Putamen (tissue), 1 donor: ENCODE results near the gene KMT2A.
"Not testable (repeated sequence)": the region's sequence is repeated elsewhere in the genome, so short reads cannot be mapped to it uniquely, and the experiment has no call there.

Experiments
- DNase-seq: peaks from one replicate; pipeline ENCODE4 v3.0.0-alpha.2; 2016; ENCODE audit warnings: low spot score

Gene KMT2A

DNA sequence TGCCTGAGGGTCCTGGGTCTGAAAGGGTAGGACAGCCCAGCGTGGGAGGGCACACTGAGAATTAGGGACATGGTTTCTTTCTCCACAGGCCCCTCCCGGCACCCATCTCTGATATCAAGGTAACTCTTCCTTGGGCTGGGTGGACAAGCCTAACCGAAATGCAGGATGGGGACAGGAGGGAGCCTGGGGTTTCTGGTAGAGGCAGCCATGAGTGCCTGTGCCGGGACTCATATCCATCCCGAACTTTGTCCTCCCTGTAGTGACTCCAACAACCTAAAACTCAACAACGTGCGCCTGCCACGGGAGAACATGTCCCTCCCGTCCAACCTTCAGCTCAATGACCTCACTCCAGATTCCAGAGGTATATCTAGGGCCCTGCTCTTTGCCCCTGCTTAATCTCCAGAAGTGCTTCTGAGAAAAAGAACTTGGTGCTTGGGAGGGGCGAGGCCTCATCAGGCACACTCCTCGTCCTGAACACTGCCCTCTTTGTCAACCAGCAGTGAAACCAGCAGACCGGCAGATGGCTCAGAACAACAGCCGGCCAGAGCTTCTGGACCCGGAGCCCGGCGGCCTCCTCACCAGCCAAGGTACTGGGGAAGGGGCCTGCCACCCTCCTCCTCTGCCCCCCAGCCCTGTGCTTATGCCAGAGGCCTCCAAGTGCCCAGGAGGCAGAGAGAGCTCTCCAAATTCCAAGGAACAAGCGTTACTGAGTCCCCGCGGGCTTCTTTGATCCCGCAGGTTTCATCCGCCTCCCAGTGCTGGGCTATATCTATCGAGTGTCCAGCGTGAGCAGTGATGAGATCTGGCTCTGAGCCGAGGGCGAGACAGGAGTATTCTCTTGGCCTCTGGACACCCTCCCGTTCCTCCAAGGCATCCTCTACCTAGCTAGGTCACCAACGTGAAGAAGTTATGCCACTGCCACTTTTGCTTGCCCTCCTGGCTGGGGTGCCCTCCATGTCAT, 97.8 kb downstream of the KMT2A start:
- DNase-seq, result no peak

DNA sequence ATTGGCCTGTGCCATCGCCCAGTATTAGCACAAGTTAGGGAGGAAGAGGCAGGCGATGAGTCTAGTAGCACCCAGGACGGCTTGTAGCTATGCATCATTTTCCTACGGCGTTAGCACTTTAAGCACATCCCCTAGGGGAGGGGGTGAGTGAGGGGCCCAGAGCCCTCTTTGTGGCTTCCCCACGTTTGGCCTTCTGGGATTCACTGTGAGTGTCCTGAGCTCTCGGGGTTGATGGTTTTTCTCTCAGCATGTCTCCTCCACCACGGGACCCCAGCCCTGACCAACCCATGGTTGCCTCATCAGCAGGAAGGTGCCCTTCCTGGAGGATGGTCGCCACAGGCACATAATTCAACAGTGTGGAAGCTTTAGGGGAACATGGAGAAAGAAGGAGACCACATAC, 99.0 kb downstream of the KMT2A start:
- DNase-seq, result no peak

DNA sequence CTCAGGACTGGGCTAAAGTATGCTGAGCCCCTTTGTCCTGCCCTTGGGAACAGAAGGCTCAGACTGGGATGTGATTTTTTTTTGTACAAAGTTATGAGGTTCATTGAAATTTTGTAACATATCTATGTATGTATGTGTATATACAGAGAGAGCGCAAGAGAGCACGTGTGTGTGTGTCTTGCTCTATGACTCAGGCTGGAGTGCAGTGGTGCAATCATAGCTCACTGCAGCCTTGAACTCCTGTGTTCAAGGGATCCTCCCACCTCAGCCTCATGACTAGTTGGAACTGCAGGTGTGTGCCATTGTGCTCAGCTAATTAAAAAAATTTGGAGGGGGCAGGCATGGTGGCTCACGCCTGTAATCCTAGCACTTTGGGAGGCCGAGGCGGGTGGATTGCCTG, 100.4 kb downstream of the KMT2A start:
- DNase-seq, result no peak

DNA sequence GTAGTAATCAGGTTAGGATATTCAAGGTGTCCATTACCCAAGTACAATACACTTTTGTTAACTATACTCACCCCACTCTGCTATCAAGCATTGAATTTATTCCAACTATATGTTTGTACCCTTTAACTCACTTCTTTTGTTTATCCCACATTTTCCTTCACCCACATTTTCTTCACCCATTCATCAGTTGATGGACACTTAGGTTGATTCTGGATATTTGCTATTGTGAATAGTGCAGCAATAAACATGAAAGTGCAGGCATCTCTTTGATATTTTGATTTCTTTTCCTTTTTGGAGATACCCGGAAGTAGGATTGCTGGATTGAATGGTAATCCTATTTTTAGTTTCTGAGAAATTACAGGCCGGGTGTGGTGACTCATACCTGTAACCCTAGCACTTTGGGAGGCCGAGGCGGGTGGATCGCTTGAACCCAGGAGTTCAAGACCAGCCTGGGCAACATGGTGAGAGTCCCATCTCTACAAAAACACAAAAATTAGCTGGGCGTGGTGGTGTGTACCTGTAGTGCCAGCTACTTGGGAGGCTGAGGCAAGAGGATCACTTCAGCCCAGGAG, 101.2 kb downstream of the KMT2A start:
- no peak for DNase-seq

DNA sequence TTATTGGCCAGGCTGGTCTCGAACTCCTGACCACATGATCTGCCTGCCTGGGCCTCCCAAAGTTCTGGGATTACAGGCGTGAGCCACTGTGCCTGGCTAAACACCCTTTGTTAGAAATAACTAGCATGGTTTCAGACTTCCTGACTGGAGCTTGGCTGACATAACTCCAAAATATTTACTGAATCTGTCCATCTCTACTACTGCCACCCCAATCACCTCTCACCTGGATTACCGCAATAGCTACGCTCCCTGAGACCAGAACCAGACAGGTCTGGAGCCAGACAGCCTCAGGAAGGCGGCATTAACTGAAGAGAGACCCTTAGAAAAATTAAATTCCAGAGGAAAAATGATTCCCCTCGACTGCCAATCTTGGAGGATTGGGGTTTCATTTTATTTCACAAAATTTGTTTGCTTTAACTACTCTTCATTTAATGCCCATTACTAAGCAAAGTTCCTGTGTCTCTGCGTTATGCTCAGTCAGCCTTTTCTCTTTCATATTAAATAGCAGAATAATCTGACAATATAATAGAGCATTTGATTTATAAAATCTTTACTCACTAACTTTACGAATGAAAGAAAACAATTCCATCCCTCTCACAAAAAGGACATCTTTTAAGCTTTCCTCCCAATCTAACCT, 107.8 kb downstream of the KMT2A start:
- no peak for DNase-seq

DNA sequence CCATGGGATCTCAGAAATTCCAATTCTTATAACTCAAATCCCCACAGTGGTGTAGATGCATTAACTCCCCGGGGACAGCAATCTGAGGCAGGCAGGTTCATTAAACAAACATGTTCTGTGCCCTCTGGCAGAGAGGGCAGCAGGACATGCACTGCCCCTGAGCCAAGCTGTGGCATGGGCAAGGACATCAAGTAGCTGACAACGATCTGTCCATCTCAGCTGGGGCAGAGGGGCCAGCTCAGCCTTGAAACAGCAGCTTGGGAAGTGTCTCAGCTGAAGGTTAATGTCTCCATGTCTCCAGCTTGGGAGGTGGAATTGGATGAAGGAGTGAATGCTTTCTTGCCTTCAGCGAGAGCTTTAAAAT, 108.3 kb downstream of the KMT2A start:
- no peak for DNase-seq

DNA sequence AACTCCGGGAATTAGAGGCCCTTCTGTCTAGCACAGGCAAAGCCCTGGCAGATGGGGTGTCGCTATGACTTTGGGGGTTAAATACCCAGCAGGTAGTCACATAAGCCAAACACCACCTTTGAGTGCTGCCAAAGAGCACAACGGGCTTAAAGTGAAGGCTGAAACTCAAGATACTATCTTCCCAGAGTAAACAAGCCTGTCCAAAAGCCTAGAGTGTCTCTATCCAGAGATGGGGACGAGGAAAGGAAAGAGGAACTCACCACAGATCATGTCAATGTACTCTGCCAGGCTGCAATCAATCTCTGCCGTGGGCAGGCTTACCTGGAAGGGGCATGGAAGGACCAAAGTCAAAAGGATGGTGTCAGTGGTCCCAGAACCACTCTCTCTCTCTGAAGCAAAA, 109.2 kb downstream of the KMT2A start:
- DNase-seq, result no peak

DNA sequence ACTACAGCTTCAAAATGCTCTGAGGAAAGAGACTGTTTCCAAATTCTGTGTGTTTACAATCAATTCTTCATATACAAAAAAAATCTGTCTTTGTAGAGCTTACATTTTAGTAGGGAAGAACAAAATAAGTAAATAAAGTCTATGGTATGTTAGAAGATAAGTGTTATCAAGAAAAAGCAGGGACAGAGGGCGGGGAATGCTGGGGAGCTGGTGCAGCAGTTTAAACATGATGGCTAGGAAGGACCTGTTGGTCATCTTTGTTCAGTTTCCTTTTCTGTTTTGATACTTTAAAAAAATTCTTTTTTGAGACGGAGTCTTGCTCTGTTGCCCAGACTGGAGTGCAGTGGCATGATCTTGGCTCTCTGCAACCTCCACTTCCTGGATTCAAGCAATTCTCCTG, 110.8 kb downstream of the KMT2A start:
- DNase-seq, result no peak

DNA sequence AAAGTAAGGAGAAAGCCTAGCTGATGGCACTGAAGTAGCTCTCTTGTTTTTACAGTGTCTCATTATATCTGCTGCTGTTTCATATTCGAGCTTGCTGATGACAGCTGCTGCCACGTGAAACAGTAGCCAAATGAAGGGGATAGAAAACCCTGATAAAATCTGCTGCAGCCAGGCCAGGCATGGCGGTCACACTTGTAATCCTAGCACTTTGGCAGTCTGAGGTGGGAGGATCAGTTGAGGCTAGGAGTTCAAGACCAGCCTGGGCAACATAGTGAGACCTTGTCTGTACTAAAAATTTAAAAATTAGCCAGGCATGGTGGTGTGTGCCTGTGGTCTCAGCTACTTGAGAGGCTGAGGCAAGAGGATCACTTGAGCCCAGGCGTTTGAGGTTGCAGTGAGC, 116.0 kb downstream of the KMT2A start:
- DNase-seq, result no peak

DNA sequence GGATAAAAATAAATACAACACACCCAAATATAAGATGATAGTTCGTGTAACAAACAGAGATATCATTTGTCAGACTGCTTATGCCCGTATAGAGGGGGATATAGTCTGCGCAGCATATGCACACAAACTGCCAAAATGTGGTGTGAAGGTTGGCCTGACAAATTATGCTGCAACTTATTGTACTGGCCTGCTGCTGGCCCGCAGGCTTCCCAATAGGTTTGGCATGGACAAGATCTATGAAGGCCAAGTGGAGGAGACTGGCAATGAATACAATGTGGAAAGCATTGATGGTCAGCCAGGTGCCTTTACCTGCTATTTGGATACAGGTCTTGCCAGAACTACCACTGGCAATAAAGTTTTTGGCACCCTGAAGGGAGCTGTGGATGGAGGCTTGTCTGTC, 124.5 kb downstream of the KMT2A start:
- no peak for DNase-seq

DNA sequence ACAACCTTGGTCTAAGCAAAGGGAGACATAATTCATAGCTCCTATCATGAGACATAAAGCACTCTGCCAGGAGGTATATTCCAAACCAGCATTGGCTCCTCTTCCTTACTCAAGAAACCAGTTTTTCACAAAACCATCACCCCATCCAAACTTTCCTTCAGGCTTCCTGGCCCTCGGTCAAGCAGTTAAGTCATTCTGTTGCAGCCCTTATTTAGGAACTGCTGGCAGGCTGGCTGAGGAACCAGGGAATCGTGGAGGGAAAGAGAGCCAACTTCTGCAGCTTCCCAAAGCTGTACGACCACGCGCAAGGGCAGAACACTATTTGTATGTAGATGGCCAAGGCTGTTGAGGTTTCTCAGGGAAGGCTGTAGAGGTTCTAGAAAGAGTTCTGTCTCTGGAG, 128.8 kb downstream of the KMT2A start:
- DNase-seq, result no peak

DNA sequence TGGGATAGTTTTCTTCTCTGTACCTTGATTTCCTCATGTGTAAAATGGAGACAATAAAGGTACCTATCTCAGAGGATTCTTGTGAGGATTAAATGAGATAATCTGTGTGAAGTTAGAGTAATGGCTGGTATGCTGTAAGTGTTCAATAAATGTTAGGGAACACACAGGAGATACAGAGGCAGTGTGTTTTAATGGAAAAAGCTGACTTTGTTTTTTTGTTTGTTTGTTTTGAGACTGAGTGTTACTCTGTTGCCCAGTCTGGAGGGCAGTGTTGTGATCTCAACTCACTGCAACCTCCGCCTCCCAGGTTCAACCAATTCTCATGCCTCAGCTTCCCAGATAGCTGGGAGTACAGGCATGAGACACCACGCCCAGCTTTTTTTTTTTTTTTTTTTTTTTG, 133.4 kb downstream of the KMT2A start:
- no peak for DNase-seq

DNA sequence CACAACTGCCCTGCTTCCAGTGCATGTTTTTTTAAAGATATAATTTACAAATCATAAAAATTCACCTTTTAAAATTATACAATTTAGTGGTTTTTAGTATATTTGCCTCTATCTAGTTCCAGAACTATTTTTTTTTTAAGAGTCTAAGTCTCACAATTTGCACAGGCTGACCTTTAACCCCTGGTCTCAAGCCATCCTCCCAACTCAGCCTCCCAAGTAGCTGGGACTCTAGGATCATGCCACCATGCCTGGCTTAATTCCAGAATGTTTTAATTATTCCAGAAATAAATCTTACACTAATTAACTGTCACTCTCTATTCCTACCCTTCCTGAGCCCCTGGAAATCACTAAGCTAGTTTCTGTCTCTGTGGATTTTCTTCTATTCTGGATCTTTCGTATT, 134.5 kb downstream of the KMT2A start:
- DNase-seq, result no peak

DNA sequence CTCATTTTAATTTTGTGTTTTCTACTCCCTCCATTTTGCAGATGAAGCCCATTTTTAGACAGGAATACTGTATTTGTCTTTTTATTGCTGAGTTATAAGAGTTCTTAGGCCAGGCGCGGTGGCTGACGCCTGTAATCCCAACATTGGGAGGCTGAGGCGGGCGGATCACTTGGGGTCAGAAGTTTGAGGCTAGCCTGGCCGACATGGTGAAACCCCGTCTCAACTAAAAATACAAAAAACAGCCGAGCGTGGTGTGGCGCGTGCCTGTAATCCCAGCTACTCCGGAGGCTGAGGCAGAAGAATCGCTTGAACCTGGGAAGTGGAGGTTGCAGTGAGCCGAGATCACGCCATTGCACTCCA, 135.4 kb downstream of the KMT2A start:
- DNase-seq, result not testable (repeated sequence)

DNA sequence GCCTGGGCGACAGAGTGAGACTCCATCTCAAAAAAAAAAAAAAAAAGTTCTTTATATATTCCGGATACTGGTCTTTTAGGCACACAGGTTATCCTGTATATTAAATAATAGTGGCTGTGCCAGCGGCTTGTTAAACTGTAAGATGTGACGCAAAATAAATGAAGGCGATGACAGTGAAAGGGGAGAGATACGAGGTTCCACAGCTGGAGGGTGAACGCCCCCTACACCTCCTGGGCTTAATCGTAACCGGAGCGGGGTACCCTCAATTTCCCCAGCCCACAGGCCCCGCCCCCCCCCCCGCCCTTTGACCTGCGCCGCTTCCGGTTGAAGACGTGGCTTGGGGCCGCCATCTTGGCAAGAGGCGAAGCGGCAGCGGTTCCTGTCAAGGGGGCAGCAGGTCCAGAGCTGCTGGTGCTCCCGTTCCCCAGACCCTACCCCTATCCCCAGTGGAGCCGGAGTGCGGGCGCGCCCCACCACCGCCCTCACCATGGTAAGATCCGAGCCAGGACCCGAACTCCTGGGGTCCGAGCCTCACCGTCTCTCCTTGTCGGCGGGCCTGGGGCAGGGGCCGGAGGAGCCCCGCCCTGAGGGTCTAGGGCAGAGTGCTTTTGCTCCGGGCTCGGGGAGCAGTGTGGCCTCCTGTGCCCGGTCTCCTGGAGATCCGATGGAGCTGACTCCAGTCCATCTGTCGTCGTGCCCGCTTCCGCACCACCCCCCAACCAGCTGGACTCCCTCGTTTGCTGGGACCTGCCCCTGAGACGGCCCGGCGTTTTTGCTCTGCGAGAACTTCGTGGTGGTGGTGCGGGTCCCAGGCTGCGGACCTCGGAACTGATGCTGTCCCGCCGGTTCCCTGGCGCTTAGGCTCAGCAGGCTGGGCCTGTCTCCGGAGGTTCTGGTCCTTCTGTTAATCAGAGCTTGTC, 136.0 kb downstream of the KMT2A start, which contains the start of gene ARCN1:
TSS of gene ARCN1 (plus strand) at position 349 of the 920 bp plus-strand sequence. CDS start at position 488, 139 bp downstream.
- peak; percentile 81 for DNase-seq

DNA sequence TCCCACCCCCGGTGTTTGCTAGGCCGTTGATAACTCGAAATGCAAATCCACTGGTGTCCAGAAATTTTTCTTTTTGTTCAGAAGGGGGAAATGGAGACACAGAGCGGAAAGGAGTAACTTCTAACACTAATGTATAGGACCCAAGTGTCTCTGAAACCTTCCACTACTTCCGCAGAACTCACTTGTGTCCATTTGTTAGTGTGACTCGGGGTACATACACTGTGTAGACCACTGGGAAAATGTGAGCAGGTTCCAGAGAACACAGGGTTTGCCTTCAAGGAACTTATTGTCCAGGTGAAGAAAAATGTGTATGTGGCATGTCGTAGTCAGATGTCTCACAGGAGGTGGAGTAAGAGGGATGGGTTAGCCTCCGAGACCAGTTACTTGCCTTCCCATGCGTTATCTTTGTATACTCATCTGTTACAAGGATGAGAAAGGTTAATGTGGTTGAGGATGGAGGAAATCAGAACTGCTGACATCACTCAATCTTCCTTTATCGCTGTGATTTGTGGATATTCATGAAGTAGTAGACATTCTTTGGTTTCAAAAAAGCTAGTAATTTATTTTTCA, 136.8 kb downstream of the KMT2A start:
- no peak for DNase-seq

DNA sequence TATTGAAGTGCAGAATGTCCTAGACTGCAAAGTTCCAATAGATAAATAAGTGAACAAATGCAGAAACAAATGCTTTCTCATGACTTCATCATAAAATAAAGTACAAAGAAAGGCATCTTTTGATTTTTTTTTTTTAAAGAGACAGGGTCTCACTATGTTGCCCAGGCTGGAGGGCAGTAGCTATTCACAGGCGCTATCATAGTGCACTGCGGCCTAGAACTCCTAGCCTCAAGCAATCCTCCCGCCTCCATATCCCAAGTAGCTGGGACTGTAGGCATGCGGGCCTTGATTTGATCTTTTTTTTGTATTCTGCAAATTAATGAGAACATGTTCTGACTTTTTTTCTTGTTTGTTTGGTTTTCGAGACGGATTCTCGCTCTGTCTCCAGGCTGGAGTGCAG, 138.3 kb downstream of the KMT2A start:
- no peak for DNase-seq
